HG02571 (cell line): ENCODE measurements around the gene SIGLEC6.

Source experiments
- ATAC-seq: cut with Tn5 transposase; IDR thresholded peaks from one replicate; pipeline ENCODE4 v1.9.1; 2021; ENCODE audit warnings: mild to moderate bottlenecking, moderate library complexity; ENCODE audit not compliant: unreplicated experiment

SIGLEC6 gene

DNA sequence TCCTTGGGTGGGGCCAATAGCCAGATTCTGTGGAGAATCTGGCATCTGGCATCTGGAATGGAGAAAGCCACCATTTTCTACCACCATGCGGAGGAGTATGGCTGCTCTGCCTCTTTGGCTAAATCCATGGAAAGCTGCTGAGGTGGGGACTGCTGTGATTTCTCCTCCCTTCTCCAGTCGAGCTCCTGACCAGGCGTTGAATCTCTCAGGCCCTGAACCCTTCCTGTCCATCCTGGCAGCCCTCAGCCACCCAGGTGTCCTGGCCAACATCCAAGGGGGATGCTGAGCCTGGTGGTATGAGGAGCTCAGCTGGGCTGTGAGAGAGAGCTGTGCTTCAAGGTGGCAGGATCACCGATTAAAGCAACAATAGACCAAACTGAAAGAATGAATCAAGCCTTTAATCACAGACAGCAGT is 17.4 kb upstream of the SIGLEC6 start:
- no peak for ATAC-seq

DNA sequence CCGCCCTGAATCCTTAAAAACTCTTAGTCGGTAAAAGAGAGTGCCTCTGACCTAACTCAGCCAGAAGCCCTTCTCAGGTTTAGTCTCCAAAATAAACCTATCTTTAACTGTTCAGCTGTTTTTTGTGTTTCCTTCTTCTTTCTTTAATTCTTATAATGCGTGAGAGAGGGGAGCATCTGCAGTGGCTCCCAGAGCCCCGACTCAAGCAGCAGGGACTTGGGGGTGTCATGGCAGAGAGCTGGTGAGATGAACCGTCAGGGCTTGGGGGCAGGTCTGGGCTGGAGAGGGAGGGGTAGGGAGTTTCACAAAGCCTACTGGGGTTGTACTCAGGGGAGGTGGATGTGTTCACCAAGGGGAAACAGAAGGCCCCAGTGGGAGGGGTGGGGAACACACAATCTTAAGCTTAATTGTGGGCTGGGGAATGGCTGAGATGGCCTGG is 16.8 kb upstream of the SIGLEC6 start:
- ATAC-seq: no peak

DNA sequence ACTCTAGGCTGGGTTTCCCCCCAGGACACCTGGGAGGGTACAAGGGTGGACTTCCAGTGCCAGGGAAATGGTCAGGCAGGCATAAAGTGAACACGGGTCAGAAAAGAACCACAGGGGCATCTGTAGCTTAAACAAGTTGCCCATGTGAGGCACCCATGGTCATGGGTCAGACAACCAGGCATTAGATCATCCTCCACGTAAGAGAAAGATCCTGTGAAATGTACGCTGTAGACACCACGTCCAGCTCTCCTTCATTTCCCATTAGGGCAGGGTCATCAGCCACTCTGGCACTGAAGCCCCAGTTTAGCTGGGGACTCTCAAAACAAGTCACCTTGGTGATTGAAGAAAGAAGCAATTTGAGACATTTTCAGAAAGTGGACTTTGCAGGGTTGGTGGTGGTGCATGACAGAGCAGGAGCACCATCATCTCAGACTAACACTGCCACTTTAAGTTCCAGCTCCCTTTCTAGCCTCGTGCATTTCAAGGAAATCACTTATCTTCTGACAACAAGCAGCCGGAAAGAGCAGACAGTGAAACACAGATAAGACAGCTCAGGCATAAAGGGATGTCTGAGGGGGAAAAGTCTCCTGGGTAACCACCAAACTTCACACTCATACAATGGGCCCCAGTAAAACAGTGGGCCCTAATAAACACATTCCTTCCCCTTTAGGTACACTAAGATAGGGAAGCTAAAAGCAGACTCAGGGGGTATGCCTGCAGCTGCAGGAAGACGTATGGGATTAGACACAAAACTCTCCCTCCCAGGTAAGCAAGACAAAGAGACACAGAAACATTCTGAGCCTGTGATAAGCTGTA is 16.1 kb upstream of the SIGLEC6 start:
- no peak for ATAC-seq

DNA sequence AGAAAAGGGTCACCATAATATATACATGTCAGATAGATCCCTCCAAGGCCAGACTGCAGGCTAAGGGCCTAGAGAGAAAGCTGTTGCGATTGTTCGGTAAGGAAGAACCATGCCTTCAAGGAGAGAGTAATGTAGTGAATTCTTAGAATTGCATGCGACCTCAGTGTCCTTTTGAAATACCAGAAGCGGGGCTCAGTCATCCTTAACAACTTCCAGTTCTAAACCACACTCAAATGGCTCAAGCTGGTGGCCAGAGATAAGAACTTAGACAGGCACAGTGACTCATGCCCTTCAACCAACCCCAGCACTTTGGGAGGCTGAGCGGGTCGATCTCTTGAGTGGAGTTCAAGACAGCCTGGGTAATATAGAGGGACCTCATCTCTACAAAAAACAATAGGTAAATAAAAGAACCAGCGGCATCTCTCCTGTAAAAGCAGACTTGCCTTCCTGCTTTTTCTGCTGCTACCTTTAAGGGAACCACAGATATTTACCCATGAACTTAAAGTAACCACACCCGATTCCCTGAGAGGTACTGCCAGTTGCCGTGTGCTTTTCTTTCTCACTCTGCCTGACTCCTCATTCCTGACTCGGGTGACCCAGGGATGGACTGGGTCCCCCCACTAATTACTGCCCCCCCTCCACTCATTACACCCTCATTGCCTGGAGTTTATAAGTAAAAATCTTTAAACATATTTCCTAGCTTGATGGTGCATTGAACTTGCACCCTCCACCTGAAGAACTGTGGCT is 15.4 kb upstream of the SIGLEC6 start:
- ATAC-seq: no peak

DNA sequence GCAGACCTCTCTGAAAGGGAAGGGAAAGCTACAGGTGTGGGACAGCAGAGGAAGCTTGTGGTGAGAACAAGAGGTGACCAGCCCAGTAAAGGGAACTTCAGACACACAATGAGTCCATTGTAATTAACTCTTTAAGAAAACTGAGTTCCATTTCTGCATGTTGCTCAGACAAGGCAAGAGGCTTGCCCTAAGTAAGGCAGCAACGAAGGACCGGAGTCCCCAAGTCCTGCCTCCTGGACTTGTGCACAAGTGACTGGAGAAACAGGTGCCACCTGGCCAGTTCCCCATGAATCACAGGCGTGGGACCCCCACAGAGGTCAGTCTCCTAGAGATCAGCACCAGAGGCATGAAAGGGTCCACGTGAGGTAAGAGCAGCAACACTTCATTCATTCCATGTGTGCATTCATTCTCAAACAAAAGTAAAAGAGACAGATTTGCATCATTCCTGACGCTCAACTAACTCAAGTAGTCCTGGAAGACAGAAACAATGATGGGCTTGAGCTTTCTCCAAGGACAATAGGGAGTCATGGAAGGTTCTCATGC is 14.7 kb upstream of the SIGLEC6 start:
- no peak for ATAC-seq

DNA sequence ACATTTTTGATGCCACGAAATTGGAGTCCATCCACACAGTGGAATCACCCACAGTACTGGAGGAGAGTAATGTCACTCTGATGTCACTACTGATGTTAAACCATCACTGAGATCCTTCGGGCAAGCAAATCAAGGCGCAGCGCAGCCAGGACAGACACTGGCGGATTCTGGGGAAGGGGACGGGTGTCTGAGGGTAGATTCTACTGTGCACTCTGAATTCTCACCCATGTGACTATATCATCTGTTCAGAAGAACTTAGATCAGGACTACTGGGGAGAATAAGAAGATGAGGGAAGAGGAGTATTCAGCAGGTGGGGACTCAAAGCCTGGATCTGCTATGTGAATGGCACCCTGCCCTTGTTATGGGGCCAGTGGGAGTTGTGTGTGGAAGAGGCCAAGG is 12.6 kb upstream of the SIGLEC6 start:
- ATAC-seq: no peak

DNA sequence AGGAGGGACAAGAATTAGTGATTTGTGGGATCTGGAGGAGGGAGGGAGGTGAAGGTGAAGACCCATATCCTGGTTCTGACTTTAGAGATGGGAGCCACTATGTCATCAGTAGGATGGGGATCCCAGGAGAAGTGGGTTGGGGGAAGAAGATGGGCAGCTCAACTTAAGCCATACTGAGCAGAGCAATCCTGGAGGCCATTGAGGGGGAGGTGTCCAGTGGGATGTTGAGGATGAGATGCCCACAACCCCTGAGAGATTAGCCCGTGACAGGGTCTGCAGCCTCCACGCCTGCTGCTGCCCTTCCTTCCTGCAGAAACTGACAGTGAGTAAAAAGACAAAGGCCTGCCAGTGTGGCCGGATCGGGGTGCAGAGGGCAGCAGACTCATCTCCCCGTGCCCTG is 11.2 kb upstream of the SIGLEC6 start:
- ATAC-seq: no peak

DNA sequence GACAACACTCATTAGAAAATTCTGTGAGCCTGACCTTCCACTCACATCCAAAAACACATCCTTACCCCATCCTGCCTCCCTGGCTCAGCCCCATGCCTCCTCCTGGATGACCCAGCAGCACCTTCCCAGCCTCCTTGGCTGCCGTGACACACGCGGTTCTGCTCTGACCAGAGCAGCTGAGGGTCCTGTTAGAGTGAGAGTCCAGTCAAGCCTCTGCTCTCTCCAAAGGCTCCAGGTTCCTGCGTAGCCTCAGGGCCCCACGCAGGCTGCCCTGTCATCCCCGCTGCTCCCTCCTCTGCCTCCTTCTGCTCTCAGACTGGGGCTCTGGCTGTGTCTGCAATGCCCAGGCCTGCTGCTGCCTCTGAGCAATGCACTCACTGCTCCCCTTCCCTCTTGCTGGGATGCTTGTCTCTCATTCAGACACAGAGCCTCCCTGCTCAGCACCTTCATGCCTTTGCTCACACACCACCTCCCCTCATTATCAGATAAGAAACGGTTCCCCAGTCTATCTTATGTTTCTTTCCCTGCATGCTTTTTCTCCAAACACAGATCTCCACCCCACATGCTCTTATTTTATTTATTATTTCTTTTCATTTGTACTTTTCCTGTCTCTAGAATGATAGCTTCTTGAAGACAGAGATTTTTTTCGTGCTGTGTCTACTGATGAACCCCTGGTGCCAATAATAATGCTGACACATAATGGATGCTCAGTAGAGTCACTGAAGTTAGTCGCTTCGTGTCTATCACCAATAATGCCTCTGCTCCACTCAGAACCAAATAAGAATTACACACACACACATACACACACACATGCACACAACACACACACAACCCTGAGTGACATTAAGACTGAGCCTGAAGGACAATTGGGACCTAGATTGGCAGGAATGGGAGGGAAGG is 10.2 kb upstream of the SIGLEC6 start:
- no peak for ATAC-seq

DNA sequence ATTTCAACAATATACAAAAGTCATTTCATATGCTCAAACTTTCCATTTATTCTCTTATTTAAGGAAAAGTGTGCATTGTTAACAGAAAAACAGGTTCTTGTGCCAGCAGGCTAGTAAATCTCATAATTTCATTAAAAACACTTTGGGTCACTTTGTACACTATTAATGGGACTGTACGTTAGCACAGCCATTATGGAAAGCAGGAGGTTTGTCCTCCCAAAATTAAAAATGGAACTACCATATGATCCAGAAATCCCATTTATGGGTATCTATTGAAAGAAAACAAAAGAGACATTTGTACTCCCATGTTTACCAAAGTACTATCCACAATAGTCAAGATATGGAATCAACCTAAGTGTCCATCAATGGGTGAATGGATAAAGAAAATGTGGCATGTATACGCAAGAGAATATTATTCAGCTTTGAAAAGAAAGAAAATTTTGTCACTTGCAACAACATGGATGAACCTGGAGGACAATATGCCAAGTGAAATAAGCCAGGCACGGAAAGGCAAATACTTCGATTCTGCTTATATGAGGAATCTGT is 8.4 kb upstream of the SIGLEC6 start:
- no peak for ATAC-seq

DNA sequence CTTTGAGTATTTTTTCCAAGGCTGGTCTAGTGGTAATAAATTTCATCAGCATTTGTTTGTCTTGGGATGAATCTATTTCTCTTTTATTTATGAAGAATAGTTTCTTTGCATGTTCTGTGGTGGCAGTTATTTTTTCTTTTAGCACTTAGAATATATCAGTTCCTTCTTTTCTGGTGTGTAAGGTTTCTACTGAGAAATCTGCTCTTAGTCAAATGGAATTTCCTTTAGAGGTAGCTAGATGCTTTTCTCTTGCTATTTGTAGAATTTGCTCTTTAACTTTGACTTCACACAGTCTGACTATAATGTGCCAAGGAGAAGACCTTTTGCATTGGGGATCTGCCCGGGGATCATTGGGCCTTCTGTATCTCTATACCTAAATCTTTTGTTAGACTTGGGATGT is 4.1 kb upstream of the SIGLEC6 start:
- ATAC-seq: no peak

DNA sequence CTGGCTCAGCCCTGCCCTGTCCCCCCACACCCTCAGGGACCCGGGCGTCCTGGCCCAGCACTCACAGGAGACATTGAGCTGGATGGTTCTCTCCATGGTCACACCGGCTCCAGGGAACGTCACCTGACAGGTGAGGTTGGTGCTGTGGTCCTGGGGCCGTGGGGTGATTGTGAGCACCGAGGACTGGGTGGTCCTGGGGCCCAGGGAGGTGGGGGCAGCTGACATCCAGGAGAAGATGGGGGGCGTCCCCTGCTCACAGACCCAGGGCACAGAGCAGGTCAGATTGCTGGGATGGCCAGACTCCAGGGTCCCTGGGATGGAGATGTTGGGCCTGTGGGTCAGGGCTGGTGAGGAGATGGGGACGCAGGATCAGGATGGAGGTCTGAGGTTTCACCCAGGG is 854 bp downstream of the SIGLEC6 start:
- no peak for ATAC-seq

DNA sequence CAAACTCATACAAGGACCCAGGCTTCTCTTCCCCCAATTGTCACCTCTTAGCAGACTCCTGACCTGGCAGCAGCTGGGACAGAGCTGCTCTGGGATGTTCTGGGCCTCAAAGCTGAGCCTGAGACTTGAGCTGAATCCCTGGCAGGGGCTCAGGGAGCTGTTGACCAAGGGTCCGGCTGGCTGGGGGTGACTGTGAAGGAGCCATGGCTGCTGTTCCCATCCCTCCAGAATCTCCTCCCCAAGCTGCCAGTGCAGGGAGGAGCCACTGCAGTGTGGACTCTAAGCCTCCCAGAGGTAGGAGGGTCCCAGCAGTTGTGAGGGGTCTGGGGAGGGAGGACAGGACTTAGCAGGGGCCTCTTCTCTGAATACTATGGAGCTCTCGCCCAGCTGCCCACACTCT is 2.2 kb downstream of the SIGLEC6 start:
- no peak for ATAC-seq

DNA sequence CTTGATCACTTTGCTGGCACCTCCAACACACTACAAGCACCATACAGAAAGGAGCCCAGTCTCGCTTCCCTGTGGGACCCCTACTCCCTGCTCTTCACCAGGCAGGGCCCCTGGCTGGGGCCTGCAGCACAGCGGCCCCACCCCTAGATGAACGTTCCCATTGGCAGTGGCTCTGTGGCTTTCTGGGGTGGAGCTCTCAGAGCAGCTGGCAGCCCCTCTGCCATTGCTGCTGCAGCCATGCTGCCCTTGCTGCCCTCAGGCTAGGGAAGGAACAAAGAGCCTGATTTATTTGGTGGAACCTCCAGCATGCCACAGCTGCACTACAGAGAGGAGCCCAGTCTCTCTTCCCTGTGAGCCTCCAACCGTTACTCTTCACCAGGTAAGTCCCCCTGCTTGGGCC is 5.8 kb downstream of the SIGLEC6 start:
- ATAC-seq: no peak

DNA sequence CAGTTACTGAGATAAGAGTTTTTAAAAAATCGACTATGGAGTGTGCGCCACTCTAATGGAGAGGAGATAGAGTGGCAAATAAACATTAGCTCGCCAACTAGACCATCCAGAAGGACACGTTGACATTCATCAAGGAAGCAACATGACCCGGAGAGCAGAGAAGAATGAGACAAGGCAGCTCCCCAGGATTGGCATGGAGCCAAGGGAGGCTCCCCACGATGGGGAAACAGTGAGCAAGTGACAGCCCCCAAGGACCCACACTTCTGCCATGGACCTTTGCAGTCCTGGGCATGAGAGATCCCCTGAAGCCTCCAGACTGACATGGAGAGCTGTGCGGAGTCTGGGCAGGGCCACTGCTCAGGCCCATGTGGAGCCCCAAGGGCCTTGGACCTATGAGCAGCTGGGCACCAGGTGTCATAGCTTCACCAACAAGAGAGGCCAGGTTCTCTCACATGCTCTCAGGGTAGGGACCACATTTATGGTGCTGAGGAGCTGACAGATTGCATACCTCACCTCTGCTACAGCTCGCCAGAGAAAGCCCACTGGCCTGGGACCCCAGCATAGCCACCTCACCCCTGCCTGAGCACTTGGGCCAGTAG is 6.7 kb downstream of the SIGLEC6 start:
- ATAC-seq: no peak

DNA sequence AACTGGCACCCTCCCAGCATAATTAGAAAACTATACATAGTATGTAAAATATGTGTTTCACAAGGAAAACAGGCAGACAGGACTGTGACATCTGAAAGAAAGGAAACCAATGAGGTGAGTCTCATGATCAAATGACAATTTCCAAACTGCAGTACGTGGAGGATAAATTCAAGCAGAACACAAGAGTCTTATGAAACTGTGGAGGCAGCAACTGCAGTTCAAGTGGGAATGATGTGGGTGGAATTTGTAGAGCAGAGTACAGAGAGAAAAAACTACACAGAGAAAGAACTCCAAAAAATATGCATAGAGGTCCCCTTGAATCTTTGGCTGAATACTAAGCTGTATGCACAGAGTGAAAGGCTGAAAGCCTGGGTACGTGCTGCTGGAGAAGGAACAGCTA is 9.7 kb downstream of the SIGLEC6 start:
- no peak for ATAC-seq

DNA sequence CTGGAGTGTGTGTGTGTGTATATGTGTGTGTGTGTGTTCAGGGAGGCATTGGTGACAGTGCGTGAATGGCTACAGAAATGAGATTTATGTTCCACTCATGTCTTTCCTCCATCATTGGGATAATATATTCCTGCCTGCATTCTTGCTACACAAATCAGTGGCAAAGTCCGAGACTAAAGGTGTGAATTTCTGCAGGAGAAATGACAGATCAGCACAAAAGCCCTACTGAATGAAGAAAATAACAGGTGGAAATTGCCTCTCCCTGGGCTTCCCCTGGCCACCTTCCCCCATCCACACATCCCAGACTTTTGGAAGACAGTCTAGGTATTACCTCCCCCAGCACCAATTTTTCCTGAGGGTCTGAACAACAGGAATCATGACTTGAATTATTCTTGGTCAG is 10.1 kb downstream of the SIGLEC6 start:
- ATAC-seq: no peak

DNA sequence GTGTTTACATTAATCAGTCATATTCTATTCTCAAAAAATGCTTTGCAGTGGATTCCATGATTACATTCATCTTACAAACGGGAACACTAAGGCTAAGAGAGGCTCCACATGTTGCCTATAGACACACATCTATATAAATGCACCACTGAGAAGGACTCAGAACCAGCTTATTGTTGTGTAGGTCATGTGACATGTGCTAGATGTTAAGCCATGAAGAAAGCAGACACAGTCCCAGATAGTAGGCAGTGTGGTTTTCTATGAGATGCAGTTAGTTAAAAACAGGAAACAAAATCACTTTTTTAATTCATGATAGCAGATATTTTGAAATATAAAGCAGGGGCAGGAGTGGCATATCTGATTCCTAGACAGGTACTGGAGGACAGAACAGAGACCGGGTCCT is 10.7 kb downstream of the SIGLEC6 start:
- no peak for ATAC-seq

DNA sequence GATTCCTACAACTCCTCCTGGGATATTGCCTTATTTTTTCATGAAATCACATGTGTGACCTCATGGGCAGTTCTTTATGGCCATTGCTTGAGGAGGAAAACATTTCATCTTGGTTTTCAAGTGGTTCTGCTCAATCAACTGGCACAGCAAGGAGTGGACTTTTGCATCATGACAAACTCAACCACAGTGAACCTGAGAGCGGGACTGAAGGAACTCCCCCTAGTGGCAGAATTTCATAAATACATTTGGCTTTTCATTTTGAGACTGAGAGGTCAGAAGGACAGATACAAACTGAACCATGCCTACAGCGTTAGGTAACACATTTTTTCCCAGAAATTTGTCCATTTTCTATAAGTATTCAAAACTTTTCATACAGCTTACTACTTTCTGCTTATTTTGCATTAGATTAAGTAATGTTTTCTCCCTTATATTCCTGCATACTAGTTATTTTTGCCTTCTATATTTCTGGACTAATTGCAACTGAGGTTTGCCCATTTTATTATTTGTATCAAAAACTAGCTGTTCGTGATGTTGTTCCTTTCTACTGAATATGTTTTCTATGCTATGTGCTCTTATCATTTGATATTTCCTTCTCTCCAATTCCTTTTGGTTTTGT is 16.5 kb downstream of the SIGLEC6 start:
- ATAC-seq: no peak

DNA sequence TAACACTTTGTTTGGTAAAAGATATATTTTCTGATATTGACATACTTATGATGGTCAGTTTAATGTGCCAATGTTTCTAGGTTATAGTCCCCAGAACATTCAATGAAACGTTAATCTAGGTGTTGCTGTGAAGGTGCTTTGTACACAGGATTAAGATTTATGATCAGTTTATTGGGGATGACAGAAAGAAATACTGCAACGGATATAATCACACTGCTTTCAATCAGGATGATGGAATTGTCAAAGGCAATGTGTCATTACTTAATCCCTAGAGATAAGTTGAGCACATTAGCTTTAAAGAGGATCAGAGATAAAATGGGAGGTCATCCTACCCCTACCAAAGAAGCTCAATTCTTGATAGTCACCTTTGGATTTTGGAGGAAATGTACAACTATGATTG is 17.5 kb downstream of the SIGLEC6 start:
- ATAC-seq: no peak

DNA sequence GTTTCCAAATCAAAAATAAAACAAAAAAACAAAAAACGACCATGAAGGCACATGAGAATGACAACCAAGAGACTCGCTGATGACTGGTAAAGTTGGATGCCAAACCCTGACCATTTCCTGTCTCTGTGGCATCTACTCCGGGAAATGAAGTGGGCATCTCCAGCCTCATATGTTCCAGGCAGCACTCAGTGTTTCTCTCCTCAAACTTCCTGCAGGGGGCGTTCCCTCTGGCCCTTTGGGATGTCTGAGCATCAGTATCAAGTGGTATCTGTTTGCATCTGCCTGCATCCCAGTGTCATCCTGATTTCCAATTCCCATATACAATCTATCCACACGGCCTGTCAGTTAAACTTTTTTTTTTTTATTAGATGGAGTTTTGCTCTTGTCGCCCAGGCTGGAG is 20.1 kb downstream of the SIGLEC6 start:
- no peak for ATAC-seq
